22Rv1 (cell line): Measurements from ENCODE around the gene C17orf75.

Source experiments
- H3K27ac ChIP-seq: fragments of 450-650 bp; 2 replicates; pipeline ENCODE4 v1.5.1; 2017
- ZFX ChIP-seq: fragments of 450-650 bp; IDR thresholded peaks from 2 replicates; pipeline ENCODE4 v1.6.1; 2017; ENCODE audit warnings: antibody characterized with exemption, borderline replicate concordance
- TF ChIP-seq, protein P1 (sequence below): fragments of 450-650 bp; IDR thresholded peaks from 2 replicates; pipeline ENCODE4 v1.5.1; 2017; ENCODE audit warnings: mild to moderate bottlenecking

C17orf75 gene

GRCh38 chr17:32288615-32289014 lies 53.4 kb downstream of the C17orf75 start:
- H3K27ac ChIP-seq, result no peak overlapping the region
- no peak for TF ChIP-seq ZFX

DNA sequence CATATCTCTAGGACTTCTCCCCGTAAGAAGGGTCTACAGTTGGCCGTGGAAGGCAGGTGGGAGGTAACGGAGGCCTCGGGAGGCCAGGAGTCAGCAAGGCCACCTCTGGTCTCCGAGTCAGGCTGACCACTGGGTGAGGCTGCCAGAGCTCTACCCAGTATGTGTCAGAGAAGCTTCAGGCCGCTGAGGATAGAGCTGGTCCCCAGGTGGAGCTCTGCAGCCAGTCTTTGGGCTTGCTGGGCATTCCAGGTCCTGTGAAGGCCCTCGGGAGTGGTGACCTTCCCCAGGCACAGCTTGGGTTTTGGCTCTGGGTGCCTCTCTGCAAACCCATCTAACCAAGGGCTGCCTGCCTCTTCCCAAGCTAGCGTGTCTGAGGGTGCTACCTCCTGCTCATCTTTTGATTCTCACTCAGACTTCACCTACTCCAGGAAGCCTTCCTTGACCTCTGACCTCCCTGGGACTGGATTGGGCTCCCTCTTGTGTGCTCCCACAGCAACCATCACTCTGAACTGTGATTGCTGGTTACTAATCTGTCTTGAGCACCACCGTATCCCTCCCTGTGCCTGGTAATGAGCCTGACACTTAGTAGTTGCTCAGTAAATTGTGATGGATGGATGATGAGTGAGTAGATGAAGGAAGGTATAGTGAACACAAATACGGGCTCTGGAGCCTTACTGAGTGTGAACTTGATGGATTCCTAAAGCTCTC lies 54.0 kb downstream of the C17orf75 start:
- H3K27ac ChIP-seq, result no peak overlapping the region
- no peak for TF ChIP-seq ZFX
- TF ChIP-seq, protein P1, sequence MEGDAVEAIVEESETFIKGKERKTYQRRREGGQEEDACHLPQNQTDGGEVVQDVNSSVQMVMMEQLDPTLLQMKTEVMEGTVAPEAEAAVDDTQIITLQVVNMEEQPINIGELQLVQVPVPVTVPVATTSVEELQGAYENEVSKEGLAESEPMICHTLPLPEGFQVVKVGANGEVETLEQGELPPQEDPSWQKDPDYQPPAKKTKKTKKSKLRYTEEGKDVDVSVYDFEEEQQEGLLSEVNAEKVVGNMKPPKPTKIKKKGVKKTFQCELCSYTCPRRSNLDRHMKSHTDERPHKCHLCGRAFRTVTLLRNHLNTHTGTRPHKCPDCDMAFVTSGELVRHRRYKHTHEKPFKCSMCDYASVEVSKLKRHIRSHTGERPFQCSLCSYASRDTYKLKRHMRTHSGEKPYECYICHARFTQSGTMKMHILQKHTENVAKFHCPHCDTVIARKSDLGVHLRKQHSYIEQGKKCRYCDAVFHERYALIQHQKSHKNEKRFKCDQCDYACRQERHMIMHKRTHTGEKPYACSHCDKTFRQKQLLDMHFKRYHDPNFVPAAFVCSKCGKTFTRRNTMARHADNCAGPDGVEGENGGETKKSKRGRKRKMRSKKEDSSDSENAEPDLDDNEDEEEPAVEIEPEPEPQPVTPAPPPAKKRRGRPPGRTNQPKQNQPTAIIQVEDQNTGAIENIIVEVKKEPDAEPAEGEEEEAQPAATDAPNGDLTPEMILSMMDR, result no peak

DNA sequence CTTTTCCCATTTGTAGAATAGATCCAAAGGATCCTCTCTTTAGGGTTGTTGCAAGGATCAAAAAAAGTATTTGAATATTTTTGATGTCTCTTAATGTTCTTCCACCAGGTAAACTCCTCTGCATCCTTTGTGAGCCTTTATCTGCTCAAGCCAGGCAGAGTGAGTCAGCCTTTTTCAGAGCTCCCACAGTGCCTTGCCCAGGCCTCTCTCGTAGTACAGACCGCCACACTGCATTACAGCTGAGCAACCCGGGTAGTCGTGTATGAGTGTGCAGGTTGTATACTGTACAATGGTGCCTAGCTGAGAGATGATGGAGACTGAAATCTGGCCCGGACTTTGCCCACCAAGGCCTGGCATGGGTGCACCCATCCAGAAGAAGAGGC lies 55.5 kb downstream of the C17orf75 start:
- no peak overlapping the region for H3K27ac ChIP-seq
- TF ChIP-seq, protein P1, result no peak
- TF ChIP-seq ZFX, result no peak

DNA sequence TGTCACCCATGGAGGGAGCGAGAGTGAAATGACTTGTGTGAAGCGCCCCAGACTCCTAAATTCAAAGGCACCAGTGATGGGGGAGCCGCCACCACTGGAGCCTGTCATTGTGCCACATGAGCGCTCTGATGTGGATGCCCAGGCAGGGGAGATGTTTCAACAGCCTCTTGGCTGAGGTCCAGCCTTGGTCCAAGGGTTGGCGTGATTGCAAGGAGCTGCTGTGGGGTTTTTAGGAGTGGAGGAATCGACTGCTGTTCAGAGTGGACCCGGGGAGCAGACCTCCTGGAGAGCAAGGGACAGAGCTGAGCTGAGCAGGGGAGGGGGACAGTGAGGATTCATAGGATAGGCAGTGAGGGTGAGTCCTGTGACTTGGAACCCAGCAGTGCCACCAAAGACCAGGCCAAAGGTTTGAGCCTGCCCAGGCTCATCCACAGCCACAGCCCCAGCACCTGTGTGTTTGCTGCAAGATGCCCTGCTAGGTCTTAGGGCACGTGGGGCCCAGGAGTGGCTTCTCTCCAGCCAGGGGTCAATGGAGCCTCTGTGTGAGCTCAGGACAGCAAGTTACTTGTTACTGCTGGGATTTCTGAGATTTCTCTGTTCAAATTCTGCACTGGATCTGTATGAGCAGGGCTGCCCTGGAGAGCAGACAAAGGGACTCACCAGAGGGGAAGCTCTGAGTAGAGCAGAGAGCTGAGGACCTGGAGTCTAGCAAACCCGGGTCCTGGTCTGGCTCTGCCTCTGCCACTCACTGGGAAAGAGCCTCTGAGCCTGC lies 56.0 kb downstream of the C17orf75 start:
- TF ChIP-seq, protein P1, result no peak
- H3K27ac ChIP-seq, result no peak overlapping the region

DNA sequence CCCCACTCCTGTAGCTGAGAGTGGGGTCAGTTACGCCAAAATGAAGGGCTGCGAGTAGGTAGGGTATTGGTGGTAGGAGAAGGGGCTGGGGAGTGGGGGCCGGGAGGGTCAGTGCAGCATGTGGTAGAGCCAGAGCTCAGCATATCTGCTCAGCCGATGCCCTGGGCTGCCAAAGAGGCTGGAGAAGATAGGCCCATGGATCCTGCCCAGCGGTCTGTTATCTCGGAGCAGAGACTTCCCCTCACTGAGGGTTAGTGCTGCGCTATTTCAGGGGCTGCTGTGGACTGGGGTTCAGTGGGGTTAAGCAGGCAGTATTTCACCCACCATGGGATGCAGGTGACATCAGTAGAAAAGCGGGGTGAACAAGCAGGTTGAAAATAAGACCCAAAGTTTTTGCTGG lies 56.7 kb downstream of the C17orf75 start:
- no peak for TF ChIP-seq ZFX
- TF ChIP-seq, protein P1, result no peak
- H3K27ac ChIP-seq, result no peak overlapping the region

DNA sequence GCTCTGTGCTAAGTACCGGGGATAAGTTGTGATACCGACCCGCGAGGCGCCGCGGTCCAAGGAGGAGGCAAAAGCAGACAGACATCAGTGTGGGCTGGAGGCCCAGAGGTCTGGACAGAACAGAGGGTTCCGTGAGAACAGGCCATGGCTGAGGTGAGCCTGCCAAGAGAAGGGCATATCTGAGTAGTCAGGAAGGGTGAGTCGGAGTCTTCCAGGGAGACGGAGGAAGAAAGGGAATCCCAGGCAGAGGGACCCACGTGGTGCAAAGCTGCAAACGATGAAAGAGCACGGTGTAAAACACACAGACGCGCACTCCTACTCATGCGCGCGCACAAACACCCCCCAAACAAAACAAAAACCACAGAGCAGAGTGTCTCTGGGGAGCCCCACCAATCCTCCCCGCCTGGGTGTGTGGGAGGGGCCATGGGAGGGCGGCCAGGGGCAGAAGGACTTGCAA lies 58.2 kb downstream of the C17orf75 start:
- no peak overlapping the region for H3K27ac ChIP-seq
- no peak for TF ChIP-seq ZFX
- TF ChIP-seq, protein P1, result no peak

- H3K27ac ChIP-seq, result no peak overlapping the region
- no peak for TF ChIP-seq ZFX
- TF ChIP-seq, protein P1, result no peak
Observed at GRCh38 chr17:32281011-32281451, 60.9 kb downstream of the C17orf75 start.
